Lower lobe of right lung (tissue), 2 donors: ENCODE results near the gene ZFP14. TPM values are rescaled to one million over a fixed set of nuclear protein-coding genes. Genes with fewer than 3 reads are reported as not detected.

Experiments used
- ATAC-seq, 2 donors: fragments of 200-7000 bp; cut with Tn5 transposase; one replicate each; pipeline ENCODE4 v1.9.1; 2020 to 2022; ENCODE audit warnings: mild to moderate bottlenecking in 2 of 2, moderate library complexity in 2 of 2
- DNase-seq: peaks from one replicate; pipeline ENCODE4 v3.0.0-alpha.2; 2020
- H3K27ac ChIP-seq: fragments of 200-600 bp; one replicate; pipeline ENCODE4 v1.8.0; 2022
- H3K27me3 ChIP-seq: fragments of 200-600 bp; one replicate; pipeline ENCODE4 v1.8.0; 2022; ENCODE audit warnings: low read depth
- H3K36me3 ChIP-seq: fragments of 200-600 bp; one replicate; pipeline ENCODE4 v1.8.0; 2022; ENCODE audit warnings: mild to moderate bottlenecking
- H3K4me1 ChIP-seq: fragments of 200-600 bp; one replicate; pipeline ENCODE4 v1.8.0; 2022
- H3K4me3 ChIP-seq: fragments of 200-600 bp; one replicate; pipeline ENCODE4 v1.8.0; 2022; ENCODE audit warnings: mild to moderate bottlenecking
- H3K9me3 ChIP-seq: fragments of 200-600 bp; one replicate; pipeline ENCODE4 v1.8.0; 2022
- CTCF ChIP-seq: fragments of 200-600 bp; IDR thresholded peaks from one replicate; pipeline ENCODE4 v1.8.0; 2022; ENCODE audit warnings: antibody characterized with exemption, mild to moderate bottlenecking
- intact Hi-C: fragments of 100-400 bp; cut with DNase I; formaldehyde crosslinking; loops from one replicate; pipeline ENCODE4 v1.11.0; 2022
- total RNA-seq: library from RNA; stranded (reverse); fragmentation: NEBNext Ultra II Directional; extraction: Animal tissue kit (Norgen Biotek cat#: 25700); gene quantifications from one replicate; pipeline ENCODE4 v1.2.1, GENCODE V29; 2021
- donor health status: DM: no; HTN: yes; CAD: no; lungs with severe emphysema.

Gene ZFP14
- total RNA-seq, 1 donor from 2014 or later = 7.7 TPM

- H3K4me3 ChIP-seq = no peak overlapping the region
- ATAC-seq (no peak), DNase-seq (no peak)
- no peaks in the 10 kb centered on the region for H3K4me1 ChIP-seq
- H3K36me3 ChIP-seq = peaks cover 51% of the 10 kb centered on the region
- peaks cover 44% of the 10 kb centered on the region for H3K9me3 ChIP-seq
- H3K27me3 ChIP-seq = no peaks in the 10 kb centered on the region
- no peak overlapping the region for H3K27ac ChIP-seq
- TF ChIP-seq CTCF = no peak
- intact Hi-C loops = no loop called here
Observed at GRCh38 chr19:36401475-36401874, 22.5 kb upstream of the ZFP14 start.

DNA sequence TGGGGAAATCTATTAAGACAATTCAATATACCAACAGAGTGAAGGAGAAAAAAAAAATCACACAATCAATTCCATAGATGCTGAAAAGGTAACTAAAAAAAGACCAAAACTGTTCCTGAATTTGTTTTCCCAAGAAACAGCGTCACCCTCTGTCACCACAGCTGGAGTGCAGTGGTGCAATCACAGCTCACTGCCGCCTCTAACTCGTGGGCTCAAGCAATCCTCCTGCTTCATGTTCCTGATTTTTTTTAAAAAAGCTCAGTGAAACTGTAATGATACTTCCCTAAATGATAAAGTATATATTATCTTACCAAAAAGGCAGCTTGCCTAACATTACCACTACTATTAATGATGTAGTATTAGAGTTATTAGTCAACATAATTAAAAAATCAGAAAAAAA lies 19.6 kb upstream of the ZFP14 start:
- Histone ChIP-seq H3K4me3 (no peak overlapping the region), H3K9me3 (peaks cover 64% of the 10 kb centered on the region), H3K4me1 (no peaks in the 10 kb centered on the region), H3K36me3 (peaks cover 36% of the 10 kb centered on the region), H3K27ac (no peak overlapping the region), H3K27me3 (no peaks in the 10 kb centered on the region)
- TF ChIP-seq CTCF = no peak
- ATAC-seq (no peak), DNase-seq (no peak)
- intact Hi-C loops = no loop called here

- Histone ChIP-seq H3K4me1 (no peaks in the 10 kb centered on the region), H3K27ac (no peak overlapping the region), H3K4me3 (no peak overlapping the region), H3K27me3 (no peaks in the 10 kb centered on the region), H3K9me3 (peaks cover 97% of the 10 kb centered on the region), H3K36me3 (peaks cover 18% of the 10 kb centered on the region)
- intact Hi-C loops = no loop called here
- TF ChIP-seq CTCF = no peak
- DNase-seq (no peak), ATAC-seq (no peak)
Observed at GRCh38 chr19:36392916-36393673, 14.1 kb upstream of the ZFP14 start.

- intact Hi-C loops = no loop called here
- peak overlapping the region; percentile 90 for H3K27ac ChIP-seq
- DNase-seq = no peak
Observed at GRCh38 chr19:36379510-36379819, 464 bp upstream of the ZFP14 start.

GRCh38 chr19:36377541-36378178 lies 1.3 kb downstream of the ZFP14 start:
- Histone ChIP-seq H3K9me3 (peaks cover 8% of the 10 kb centered on the region), H3K36me3 (no peaks in the 10 kb centered on the region), H3K4me3 (peak overlapping the region; percentile 93), H3K27me3 (no peaks in the 10 kb centered on the region), H3K4me1 (peaks cover 12% of the 10 kb centered on the region), H3K27ac (peak overlapping the region; percentile 90)
- ATAC-seq = no peak
- intact Hi-C loops = no loop called here
- no peak for DNase-seq
- no peak for TF ChIP-seq CTCF

More at GRCh38 chr19:36379510-36379819, 464 bp upstream of the ZFP14 start:
- no peaks in the 10 kb centered on the region for H3K36me3 ChIP-seq
- H3K4me3 ChIP-seq = peak overlapping the region; percentile 93
- no peaks in the 10 kb centered on the region for H3K9me3 ChIP-seq
- ATAC-seq = no peak
- no peak for TF ChIP-seq CTCF
- peaks cover 12% of the 10 kb centered on the region for H3K4me1 ChIP-seq
- H3K27me3 ChIP-seq = no peaks in the 10 kb centered on the region
